DND-41 (cell line): ENCODE measurements around the gene LRRC66.

Source experiments
- EZH2 ChIP-seq: IDR thresholded peaks from 3 replicates; pipeline ENCODE4 v1.6.1; 2012; ENCODE audit warnings: borderline replicate concordance, low read depth, mild to moderate bottlenecking, moderate library complexity, low read length, inconsistent platforms; ENCODE audit not compliant: severe bottlenecking
- TF ChIP-seq, protein P1 (sequence below): IDR thresholded peaks from 2 replicates; pipeline ENCODE4 v1.5.1; 2012; ENCODE audit warnings: borderline replicate concordance, low read length, moderate library complexity, mild to moderate bottlenecking; ENCODE audit not compliant: poor library complexity, severe bottlenecking; ENCODE audit errors: extremely low read depth

DNA sequence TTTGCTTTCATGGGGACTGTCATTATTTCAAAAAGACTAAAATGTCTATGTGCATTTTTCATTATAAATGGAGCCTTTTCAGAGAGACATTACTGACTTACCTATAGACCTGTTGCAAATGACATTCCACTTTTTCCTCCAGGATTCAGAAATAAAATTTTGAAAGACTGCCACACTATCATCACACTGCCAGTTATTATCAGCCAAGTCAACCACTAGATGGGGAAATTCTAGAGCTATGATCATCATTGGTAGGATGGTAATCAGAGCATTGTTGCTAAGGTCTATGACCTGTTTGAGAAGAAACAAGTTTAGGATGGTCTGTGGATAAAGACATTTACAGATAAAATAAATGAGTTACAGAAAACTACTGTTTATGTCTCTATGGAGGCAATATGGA lies 22.5 kb downstream of the LRRC66 start:
- TF ChIP-seq, protein P1, sequence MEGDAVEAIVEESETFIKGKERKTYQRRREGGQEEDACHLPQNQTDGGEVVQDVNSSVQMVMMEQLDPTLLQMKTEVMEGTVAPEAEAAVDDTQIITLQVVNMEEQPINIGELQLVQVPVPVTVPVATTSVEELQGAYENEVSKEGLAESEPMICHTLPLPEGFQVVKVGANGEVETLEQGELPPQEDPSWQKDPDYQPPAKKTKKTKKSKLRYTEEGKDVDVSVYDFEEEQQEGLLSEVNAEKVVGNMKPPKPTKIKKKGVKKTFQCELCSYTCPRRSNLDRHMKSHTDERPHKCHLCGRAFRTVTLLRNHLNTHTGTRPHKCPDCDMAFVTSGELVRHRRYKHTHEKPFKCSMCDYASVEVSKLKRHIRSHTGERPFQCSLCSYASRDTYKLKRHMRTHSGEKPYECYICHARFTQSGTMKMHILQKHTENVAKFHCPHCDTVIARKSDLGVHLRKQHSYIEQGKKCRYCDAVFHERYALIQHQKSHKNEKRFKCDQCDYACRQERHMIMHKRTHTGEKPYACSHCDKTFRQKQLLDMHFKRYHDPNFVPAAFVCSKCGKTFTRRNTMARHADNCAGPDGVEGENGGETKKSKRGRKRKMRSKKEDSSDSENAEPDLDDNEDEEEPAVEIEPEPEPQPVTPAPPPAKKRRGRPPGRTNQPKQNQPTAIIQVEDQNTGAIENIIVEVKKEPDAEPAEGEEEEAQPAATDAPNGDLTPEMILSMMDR: no peak
- no peak for TF ChIP-seq EZH2
